RWPE1 (cell line): ENCODE measurements around the gene TOE1.
"Not testable (repeated sequence)": the region's sequence is repeated elsewhere in the genome, so short reads cannot be mapped to it uniquely, and the experiment has no call there.

Experiments
- CTCF ChIA-PET: fragments of 350-600 bp; sonication (Branson Sonifier 250); formaldehyde crosslinking; extraction: SDS; loops from one replicate; lab custom pipeline; 2021; lab: Yijun Ruan, JAX
- POLR2A ChIA-PET: fragments of 400-600 bp; formaldehyde crosslinking; extraction: SDS; loops from one replicate; lab custom pipeline; 2020; ENCODE audit warnings: antibody characterized with exemption; ENCODE audit not compliant: low non-redundant PET; lab: Yijun Ruan, JAX
- DNase-seq: peaks from one replicate; pipeline ENCODE4 v3.0.0; 2012; ENCODE audit warnings: low spot score
- H3K27ac ChIP-seq: fragments of 450-650 bp; 2 replicates; pipeline ENCODE4 v1.5.1; 2017
- CTCF ChIP-seq: fragments of 450-650 bp; conservative IDR thresholded peaks from 2 replicates; pipeline ENCODE4 v1.5.1; 2017; ENCODE audit warnings: low read depth, mild to moderate bottlenecking

TOE1 gene

DNA sequence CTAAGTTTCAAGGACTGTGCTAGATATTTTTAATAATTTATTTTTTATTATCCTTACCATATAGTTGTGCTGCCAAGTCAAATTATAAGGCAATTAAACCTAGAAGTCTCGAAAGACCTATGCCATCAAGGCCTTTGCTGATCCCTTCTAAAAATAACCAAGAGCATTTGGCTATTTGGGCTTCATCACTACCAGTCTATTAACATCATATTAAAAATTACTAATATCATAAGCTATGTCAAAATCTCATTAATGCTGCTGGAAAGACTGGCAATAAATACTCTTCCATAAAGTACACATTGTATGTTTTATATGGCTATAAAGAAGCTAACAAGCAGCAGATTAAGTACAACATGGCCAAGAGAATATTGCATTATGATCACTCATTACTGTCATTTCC is 43.2 kb downstream of the TOE1 start:
- CTCF ChIA-PET = no interaction called here

DNA sequence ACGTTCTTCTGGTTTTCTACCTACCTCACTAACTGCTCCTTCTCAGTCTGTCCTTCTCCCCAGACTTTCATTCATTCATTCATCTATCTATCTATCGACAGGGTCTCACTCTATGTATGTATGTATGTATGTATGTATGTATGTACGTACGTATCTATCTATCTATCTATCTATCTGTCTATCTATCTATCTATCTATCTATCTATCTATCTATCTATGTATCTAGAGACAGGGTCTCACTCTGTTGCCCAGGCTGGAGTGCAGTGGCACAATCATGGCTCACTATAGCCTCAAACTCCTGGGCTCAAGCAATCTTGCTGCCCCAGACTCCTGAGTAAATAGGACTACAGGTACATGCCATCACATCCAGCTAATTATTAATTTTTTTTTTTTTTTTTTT is 44.2 kb downstream of the TOE1 start:
- DNase-seq, POLR2A ChIA-PET, H3K27ac ChIP-seq, CTCF ChIA-PET: not testable (repeated sequence)

More for the DNA sequence above, 43.2 kb downstream of the TOE1 start:
- H3K27ac ChIP-seq = no peak overlapping the region
- POLR2A ChIA-PET = no interaction called here
- no peak for TF ChIP-seq CTCF
- DNase-seq = no peak

DNA sequence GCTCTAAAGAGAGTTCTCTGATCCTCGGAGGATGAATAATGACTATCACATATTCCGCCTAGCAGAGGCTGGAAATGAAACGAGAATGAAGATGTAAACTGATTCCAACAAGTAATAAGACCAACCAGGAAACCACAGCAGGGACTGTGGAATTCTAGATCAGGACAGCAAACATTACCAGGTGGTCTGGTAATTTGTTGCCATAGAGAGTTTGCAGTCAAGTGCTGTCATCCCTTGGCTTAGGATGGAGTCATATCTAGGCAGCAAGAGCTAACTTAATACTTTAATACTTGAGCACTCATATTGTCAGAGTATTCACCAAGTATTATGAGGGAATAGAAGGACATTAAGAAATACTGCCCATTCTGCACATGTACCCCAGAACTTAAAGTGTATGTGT is 45.3 kb downstream of the TOE1 start:
- ChIA-PET CTCF (no interaction called here), POLR2A (no interaction called here)
- no peak for DNase-seq
- H3K27ac ChIP-seq = no peak overlapping the region
- TF ChIP-seq CTCF = no peak

GRCh38 chr1:45386219-45386618 is 46.2 kb downstream of the TOE1 start:
- no peak for TF ChIP-seq CTCF
- CTCF ChIA-PET = no interaction called here
- DNase-seq = no peak
- H3K27ac ChIP-seq = no peak overlapping the region
- POLR2A ChIA-PET = no interaction called here
